ENCODE data around the gene PTRH1. TPM values are rescaled to one million over a fixed set of nuclear protein-coding genes. Genes with fewer than 3 reads are reported as not detected.

Gene PTRH1
- total RNA-seq, 1 experiment from 2014 or later = 15.1 TPM

DNA sequence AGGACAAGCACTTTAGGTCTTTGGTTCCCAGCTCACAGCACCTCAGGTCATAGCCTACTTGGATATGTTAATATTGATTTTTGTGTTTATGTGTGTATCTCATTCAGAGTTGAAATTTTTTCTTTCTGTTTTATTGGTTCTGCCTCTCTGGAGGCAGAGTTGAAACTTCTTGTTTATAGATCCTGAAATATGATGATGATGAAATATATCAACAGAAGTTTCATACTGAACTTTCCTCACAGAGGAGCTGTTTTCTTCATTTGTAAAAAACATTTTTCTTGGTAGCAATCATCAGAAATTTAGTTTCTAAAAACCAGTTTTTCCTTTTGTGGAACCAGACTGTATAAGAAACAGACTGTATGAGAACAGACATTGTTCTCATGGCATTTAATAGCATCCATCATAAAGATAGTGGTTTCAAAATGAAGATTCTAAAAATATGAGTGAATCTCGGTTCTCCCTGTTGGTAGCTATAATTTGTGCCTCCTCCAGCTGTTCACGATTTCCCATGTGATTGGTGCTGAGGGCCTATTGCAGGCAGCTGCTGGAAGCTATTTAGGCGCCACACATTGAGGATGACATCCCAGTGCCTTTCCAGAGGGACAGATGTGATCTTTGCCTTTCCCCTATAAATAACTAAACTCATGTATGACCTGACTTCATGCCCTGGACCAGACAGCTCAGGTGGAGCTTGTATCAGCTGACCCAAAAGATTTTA, 48.2 kb downstream of the PTRH1 start:
- Mint-ChIP-seq H3K36me3 (ENCODE audit: insufficient read depth, unreplicated experiment) (no peaks in the 10 kb centered on the region), H3K4me1 (ENCODE audit: low read depth, unreplicated experiment) (no peaks in the 10 kb centered on the region), H3K27me3 (ENCODE audit: unreplicated experiment) (no peaks in the 10 kb centered on the region), H3K27ac (ENCODE audit: unreplicated experiment) (no peak overlapping the region), H3K9me3 (ENCODE audit: low read depth, unreplicated experiment) (no peaks in the 10 kb centered on the region), H3K4me3 (ENCODE audit: low read depth, unreplicated experiment) (no peak overlapping the region)
- TF ChIP-seq, protein P1, sequence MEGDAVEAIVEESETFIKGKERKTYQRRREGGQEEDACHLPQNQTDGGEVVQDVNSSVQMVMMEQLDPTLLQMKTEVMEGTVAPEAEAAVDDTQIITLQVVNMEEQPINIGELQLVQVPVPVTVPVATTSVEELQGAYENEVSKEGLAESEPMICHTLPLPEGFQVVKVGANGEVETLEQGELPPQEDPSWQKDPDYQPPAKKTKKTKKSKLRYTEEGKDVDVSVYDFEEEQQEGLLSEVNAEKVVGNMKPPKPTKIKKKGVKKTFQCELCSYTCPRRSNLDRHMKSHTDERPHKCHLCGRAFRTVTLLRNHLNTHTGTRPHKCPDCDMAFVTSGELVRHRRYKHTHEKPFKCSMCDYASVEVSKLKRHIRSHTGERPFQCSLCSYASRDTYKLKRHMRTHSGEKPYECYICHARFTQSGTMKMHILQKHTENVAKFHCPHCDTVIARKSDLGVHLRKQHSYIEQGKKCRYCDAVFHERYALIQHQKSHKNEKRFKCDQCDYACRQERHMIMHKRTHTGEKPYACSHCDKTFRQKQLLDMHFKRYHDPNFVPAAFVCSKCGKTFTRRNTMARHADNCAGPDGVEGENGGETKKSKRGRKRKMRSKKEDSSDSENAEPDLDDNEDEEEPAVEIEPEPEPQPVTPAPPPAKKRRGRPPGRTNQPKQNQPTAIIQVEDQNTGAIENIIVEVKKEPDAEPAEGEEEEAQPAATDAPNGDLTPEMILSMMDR (IDR thresholded peaks at IDR 0.05; ENCODE audit: unreplicated experiment) = no peak
- intact Hi-C loops (cut with micrococcal nuclease; ENCODE audit: unreplicated experiment) = no loop called here
- CTCF ChIA-PET = interaction anchor here (0.5 kb wide), 1 partner anchor 68 kb away, joined by 3 read pairs; the partner anchor contains the start of gene TOR2A
- DNase-seq = no peak
- BruUV-seq (replicated peaks) = no TSS peak

DNA sequence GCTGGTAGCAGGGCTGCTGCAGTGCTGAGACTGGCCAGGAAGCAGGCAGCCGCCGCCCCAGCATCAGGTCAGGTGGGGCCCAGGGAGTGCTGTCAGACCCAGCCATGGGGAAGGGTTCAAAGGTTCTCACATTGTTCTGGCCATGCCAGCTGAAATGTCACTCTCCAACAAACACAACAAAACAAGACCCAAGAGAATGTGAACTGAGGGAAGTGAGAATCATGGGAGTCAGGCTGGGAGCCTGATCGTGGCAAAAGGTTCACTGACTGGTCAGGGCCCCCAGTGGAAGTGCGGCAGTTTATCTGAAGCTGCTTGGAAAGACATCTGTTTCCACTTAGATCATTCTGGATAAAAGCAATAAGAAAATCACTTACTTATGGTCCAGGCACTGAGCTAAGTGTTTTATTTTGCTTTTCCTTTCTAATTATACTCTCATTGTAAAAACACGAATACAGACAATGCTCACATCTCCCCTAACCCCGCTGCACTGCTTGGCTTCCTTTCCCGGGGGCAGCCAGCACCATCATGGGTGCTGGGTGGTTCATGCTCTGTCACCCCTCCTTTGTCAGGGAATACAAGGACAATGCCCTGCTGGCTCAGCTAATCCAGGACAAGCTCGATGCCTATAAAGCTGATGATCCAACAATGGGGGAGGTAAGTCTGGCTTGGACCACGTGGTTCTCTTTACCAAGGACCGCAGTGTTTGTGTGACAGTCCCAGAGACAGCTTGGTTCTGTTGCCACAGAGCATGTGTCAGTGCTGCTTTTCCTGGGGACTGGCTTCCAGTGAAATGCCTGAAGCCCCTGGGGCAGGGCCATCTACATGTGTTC, 50.6 kb downstream of the PTRH1 start:
- Mint-ChIP-seq H3K27me3 (ENCODE audit: unreplicated experiment) (no peaks in the 10 kb centered on the region), H3K4me3 (ENCODE audit: low read depth, unreplicated experiment) (no peak overlapping the region), H3K36me3 (ENCODE audit: insufficient read depth, unreplicated experiment) (no peaks in the 10 kb centered on the region), H3K27ac (ENCODE audit: unreplicated experiment) (no peak overlapping the region), H3K4me1 (ENCODE audit: low read depth, unreplicated experiment) (no peaks in the 10 kb centered on the region), H3K9me3 (ENCODE audit: low read depth, unreplicated experiment) (no peaks in the 10 kb centered on the region)
- CTCF ChIA-PET = no interaction called here
- intact Hi-C loops (cut with micrococcal nuclease; ENCODE audit: unreplicated experiment) = no loop called here
- DNase-seq = no peak
- TF ChIP-seq, protein P1 (IDR thresholded peaks at IDR 0.05; ENCODE audit: unreplicated experiment) = no peak
- BruUV-seq (replicated peaks) = no TSS peak

DNA sequence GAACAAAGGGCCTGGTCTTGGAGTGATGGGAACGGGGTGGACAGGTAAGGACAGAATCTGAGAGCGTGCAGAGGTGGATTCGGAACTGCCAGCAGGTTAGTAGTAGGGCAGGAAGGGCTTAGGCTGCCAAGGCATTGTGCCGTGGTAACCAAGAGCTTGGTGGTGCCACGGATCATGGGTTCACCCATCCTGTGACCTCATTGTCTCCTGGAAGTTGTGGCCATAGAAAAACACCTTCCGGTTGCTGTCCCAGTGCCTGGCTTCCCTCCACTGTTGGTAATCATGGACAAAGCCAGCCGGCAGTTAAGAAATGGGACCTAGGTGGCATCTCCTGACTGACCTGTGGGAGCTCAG, 51.2 kb downstream of the PTRH1 start:
- no peak overlapping the region for H3K27ac Mint-ChIP-seq (ENCODE audit: unreplicated experiment)
- no peaks in the 10 kb centered on the region for H3K9me3 Mint-ChIP-seq (ENCODE audit: low read depth, unreplicated experiment)
- TF ChIP-seq, protein P1 (IDR thresholded peaks at IDR 0.05; ENCODE audit: unreplicated experiment) = no peak
- H3K27me3 Mint-ChIP-seq (ENCODE audit: unreplicated experiment) = no peaks in the 10 kb centered on the region
- CTCF ChIA-PET = no interaction called here
- no peak for DNase-seq
- no peak overlapping the region for H3K4me3 Mint-ChIP-seq (ENCODE audit: low read depth, unreplicated experiment)
- BruUV-seq (replicated peaks) = no TSS peak
- no peaks in the 10 kb centered on the region for H3K4me1 Mint-ChIP-seq (ENCODE audit: low read depth, unreplicated experiment)
- H3K36me3 Mint-ChIP-seq (ENCODE audit: insufficient read depth, unreplicated experiment) = no peaks in the 10 kb centered on the region
- intact Hi-C loops (cut with micrococcal nuclease; ENCODE audit: unreplicated experiment) = no loop called here

Other genes starting within 250 kb of the PTRH1 start
- gene STXBP1, start 103.4 kb downstream of the PTRH1 start, total RNA-seq (2022) = 5.9 and 7.5 TPM in 2 replicates
- 0.87 and 1.0 TPM in 2 replicates for gene CFAP157, start 8.7 kb downstream of the PTRH1 start, total RNA-seq (2022)
- gene TTC16, start 416 bp upstream of the PTRH1 start, total RNA-seq (2022) = not detected in 2 replicates
- 7.0 and 7.6 TPM in 2 replicates for gene TOR2A, start 19.6 kb upstream of the PTRH1 start, total RNA-seq (2022)
- gene SH2D3C, start 63.0 kb upstream of the PTRH1 start, total RNA-seq (2022) = not detected in 2 replicates
- gene CDK9, start 70.4 kb upstream of the PTRH1 start, total RNA-seq (2022) = 41.8 and 51.3 TPM in 2 replicates
- 75.2 and 79.9 TPM in 2 replicates for gene FPGS, start 87.2 kb upstream of the PTRH1 start, total RNA-seq (2022)
- 0.32 TPM in 1 of 2 replicates, not detected in the other for gene ENG, start 139.0 kb upstream of the PTRH1 start, total RNA-seq (2022)
- gene AK1, start 162.0 kb upstream of the PTRH1 start, total RNA-seq (2022) = 12.2 and 15.6 TPM in 2 replicates
- gene ST6GALNAC6, start 183.9 kb upstream of the PTRH1 start, total RNA-seq (2022) = 9.1 and 12.1 TPM in 2 replicates
- 11.8 and 12.8 TPM in 2 replicates for gene ST6GALNAC4, start 201.4 kb upstream of the PTRH1 start, total RNA-seq (2022)
- gene PIP5KL1, start 215.1 kb upstream of the PTRH1 start, total RNA-seq (2022) = 0.17 and 1.1 TPM in 2 replicates
- 31.5 and 39.9 TPM in 2 replicates for gene DPM2, start 222.2 kb upstream of the PTRH1 start, total RNA-seq (2022)